H1 (cell line): ENCODE results near the gene GON4L. TPM values are rescaled to one million over a fixed set of nuclear protein-coding genes. Genes with fewer than 3 reads are reported as not detected.

Experiments
- CEBPB ChIP-seq: IDR thresholded peaks from 2 replicates; pipeline ENCODE4 v1.6.1; 2012; ENCODE audit warnings: low read depth, low read length
- JUN ChIP-seq: IDR thresholded peaks from 2 replicates; pipeline ENCODE4 v1.6.1; 2011; ENCODE audit warnings: low read depth, mild to moderate bottlenecking, improper control_type of control experiment, low read length
- TAF1 ChIP-seq: IDR thresholded peaks from 2 replicates; pipeline ENCODE4 v1.6.1; 2011; ENCODE audit warnings: mild to moderate bottlenecking, low read depth, low read length
- polyA plus RNA-seq, 7 experiments: library from polyadenylated mRNA; depleted of rRNA in 3 of 7; stranded (reverse) in 5 of 7; unstranded in 2 of 7; fragments of >200 nt in 5 of 7; fragments of 200-250 nt in 2 of 7; gene quantifications; 1 replicate in 5 of 7; 2 replicates in 1 of 7; 4 replicates in 1 of 7; pipeline versions ENCODE4 v1.2.1 to v1.2.3, GENCODE V29; 2011 to 2013; ENCODE audit warnings: missing spikeins in 2 of 7, mixed read lengths in 2 of 7
- total RNA-seq: library from RNA; stranded (reverse); fragmentation: NEBNext Ultra II Directional; extraction: Animal tissue kit (Norgen Biotek cat#: 25700); gene quantifications from 2 replicates; pipeline ENCODE4 v1.2.1, GENCODE V29; 2021

The GON4L gene
- total and polyA plus RNA-seq, 2 of the 8 experiments (the other 6 are each of a cell fraction or from before 2014, with no cell fraction given), result 26.2 to 52.1 TPM

GRCh38 chr1:155884031-155884960, 27.3 kb upstream of the GON4L start (continued):
- TF ChIP-seq CEBPB (no peak), TAF1 (no peak), JUN (no peak)
